ENCODE results near the gene C10orf53. TPM values are rescaled to one million over a fixed set of nuclear protein-coding genes. Genes with fewer than 3 reads are reported as not detected.

Gene C10orf53
- total and polyA plus RNA-seq, 2 of the 4 experiments (the other 2 are of a cell fraction): not detected

DNA sequence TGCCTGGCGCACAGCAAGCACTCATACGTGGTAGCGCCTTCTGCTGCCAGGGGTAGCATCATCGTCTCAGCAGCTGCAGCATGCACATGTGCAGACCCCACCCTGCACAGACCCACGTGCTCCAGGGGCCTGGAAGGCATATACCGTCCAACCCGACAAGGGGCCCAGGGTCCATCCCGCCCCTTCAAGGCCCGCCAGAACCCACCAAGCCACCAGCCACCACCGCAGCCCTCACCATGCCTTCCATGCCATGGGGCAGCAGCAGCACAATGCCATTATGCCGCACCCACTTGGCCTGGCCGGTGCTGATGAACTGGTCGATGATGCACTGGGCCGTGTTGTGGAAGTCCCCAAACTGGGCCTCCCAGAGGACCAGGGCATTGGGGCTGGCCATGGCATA is 60.0 kb downstream of the C10orf53 start:
- intact Hi-C loops (cut with micrococcal nuclease): no loop called here

More for the DNA sequence above, 60.0 kb downstream of the C10orf53 start:
- H3K36me3 ChIP-seq (ENCODE audit: control insufficient read depth, insufficient read depth, low read length): no peaks in the 10 kb centered on the region
- no peaks in the 10 kb centered on the region for H3K4me1 ChIP-seq (ENCODE audit: control insufficient read depth, insufficient read depth, low read length)
- H3K4ac ChIP-seq (ENCODE audit: low read depth, low read length): no peak overlapping the region
- ChIA-PET POLR2A (ENCODE audit: unreplicated experiment) (no interaction called here), CTCF (no interaction called here)
- H3K79me1 ChIP-seq (ENCODE audit: low read depth in 1 of 2, low read length in 2 of 2): no peaks in the 10 kb centered on the region
- H3K18ac ChIP-seq (ENCODE audit: low read depth, low read length): no peak overlapping the region
- H4K20me1 ChIP-seq (ENCODE audit: insufficient read depth, low read length): no peaks in the 10 kb centered on the region
- no peak overlapping the region for H4K5ac ChIP-seq (ENCODE audit: low read depth, low read length)
- DNase-seq (no peak), ATAC-seq (ENCODE audit: low read depth) (no peak)
- H3K27ac ChIP-seq (ENCODE audit: insufficient read depth, low read length): no peak overlapping the region
- dilution Hi-C loops (cut with HindIII; ENCODE audit: low sequenced_read_pairs, unreplicated experiment): no loop called here
- BruUV-seq (replicated peaks): no TSS peak
- H3K9me1 ChIP-seq (ENCODE audit: insufficient read depth, low read length): no peaks in the 10 kb centered on the region; the same call in 1 of the 2 replicates
- H2BK5ac ChIP-seq (ENCODE audit: low read depth, low read length, poor library complexity, severe bottlenecking): no peak overlapping the region
- no peak overlapping the region for H3K9ac ChIP-seq (ENCODE audit: low read depth, low read length)
- H2BK15ac ChIP-seq (ENCODE audit: low read depth, low read length): no peak overlapping the region
- H2AFZ ChIP-seq (replicated peaks; ENCODE audit: low read length, poor library complexity): no peak overlapping the region
- no peak overlapping the region for H3K14ac ChIP-seq (replicated peaks; ENCODE audit: low read depth, low read length)
- no peaks in the 10 kb centered on the region for H3K9me3 ChIP-seq (ENCODE audit: control insufficient read depth, insufficient read depth, low read length)
- no peak overlapping the region for H4K8ac ChIP-seq (ENCODE audit: low read depth in 2 of 2, low read length in 2 of 2)
- in situ Hi-C loops (cut with MboI; ENCODE audit: low sequenced_read_pairs): no loop called here
- H2AK9ac ChIP-seq (replicated peaks; ENCODE audit: low read depth, low read length, poor library complexity): no peak overlapping the region
- no peak overlapping the region for H3K4me3 ChIP-seq (ENCODE audit: insufficient read depth, low read depth, low read length)
- no peak overlapping the region for H3K4me2 ChIP-seq (ENCODE audit: low read depth, low read length)
- TF ChIP-seq RCOR1 (IDR thresholded peaks at IDR 0.05; ENCODE audit: insufficient replicate concordance, low read length): no peak
- TF ChIP-seq POLR2A (IDR thresholded peaks at IDR 0.05; ENCODE audit: low read depth, low read length): no peak
- TF ChIP-seq MAZ (IDR thresholded peaks at IDR 0.05; ENCODE audit: borderline replicate concordance, low read depth, low read length): no peak
- TF ChIP-seq BHLHE40 (IDR thresholded peaks at IDR 0.05; ENCODE audit: low read depth, low read length): no peak
- TF ChIP-seq, protein P1, sequence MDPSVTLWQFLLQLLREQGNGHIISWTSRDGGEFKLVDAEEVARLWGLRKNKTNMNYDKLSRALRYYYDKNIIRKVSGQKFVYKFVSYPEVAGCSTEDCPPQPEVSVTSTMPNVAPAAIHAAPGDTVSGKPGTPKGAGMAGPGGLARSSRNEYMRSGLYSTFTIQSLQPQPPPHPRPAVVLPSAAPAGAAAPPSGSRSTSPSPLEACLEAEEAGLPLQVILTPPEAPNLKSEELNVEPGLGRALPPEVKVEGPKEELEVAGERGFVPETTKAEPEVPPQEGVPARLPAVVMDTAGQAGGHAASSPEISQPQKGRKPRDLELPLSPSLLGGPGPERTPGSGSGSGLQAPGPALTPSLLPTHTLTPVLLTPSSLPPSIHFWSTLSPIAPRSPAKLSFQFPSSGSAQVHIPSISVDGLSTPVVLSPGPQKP (IDR thresholded peaks at IDR 0.05; ENCODE audit: borderline replicate concordance, low read depth, low read length): no peak
- TF ChIP-seq, protein P2, sequence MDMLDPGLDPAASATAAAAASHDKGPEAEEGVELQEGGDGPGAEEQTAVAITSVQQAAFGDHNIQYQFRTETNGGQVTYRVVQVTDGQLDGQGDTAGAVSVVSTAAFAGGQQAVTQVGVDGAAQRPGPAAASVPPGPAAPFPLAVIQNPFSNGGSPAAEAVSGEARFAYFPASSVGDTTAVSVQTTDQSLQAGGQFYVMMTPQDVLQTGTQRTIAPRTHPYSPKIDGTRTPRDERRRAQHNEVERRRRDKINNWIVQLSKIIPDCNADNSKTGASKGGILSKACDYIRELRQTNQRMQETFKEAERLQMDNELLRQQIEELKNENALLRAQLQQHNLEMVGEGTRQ (IDR thresholded peaks at IDR 0.05; ENCODE audit: low read depth, low read length): no peak
- TF ChIP-seq RAD21 (IDR thresholded peaks at IDR 0.05; ENCODE audit: low read length): no peak
- WGBS, 2 experiments (ENCODE audit: extremely low coverage in 2 of 2, insufficient read length in 1 of 2): 63% methylated on average over 4 of the region's 14 CpGs; no CpG with 5 or more reads in 1 of the 2 experiments
- no peak overlapping the region for H2BK120ac ChIP-seq (ENCODE audit: low read depth, low read length)
- no peak overlapping the region for H3K23ac ChIP-seq (ENCODE audit: low read depth, low read length)
- H3K56ac ChIP-seq (ENCODE audit: extremely low read depth, insufficient read depth, low read length): no peak overlapping the region
- no peak overlapping the region for H4K91ac ChIP-seq (ENCODE audit: insufficient read depth, low read depth, low read length)
- no peak overlapping the region for H2BK20ac ChIP-seq (ENCODE audit: low read depth, low read length)
- H3K27me3 ChIP-seq (ENCODE audit: control insufficient read depth, insufficient read depth, low read length): no peaks in the 10 kb centered on the region
- H2AK5ac ChIP-seq (ENCODE audit: low read depth, low read length): no peak overlapping the region

Measured in IMR-90 (cell line).